CD4-positive, alpha-beta T cell treated with Interleukin-1 beta for 1 hour (primary cell): ENCODE measurements around the gene TNIP1.
A peak's percentile ranks its signal among the peaks of the same experiment; 100 is the strongest.

ENCODE experiments used
- DNase-seq, 2 donors: peaks; one replicate each; pipeline ENCODE4 v3.0.0-alpha.2; 2020 to 2022

The TNIP1 gene

DNA sequence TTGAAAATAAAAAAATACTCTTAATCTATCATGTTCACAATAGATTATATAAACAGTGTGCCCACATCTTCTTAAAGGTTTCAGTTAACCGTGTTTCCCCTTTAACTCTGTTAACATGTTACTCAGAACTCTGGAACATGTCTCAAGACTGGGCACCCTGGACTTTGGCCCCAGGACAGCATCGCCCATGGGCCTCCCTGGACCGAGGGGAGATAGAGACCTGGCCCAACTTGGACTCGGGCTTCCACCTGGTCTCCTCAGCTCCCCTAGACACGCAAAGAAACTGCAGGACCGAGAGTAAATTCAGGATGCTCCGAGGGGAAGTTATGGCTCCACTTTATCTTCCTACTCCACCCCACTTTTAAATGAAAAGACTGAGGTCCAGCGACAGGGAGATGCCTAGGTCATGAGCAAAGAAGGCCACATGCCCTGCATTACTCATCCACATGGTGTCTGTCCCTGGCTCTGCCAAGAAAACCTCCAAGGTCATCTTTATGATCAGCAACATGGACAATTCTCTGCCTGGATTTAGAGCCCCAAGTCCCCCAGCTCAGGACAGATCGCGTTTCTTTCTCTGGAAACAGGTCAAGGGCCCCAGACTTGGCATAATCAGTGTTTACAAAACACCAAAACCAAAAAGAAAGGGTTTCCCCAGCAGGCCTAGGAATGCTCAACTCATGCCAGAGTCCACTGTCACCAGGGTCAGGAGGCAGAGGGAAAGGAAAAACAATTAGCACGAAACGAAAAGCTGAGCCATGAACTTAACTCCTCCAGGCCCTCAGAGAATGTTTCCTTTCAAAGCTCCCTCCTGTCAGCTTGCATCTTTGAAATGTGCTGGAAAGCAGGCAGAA lies 43.0 kb downstream of the TNIP1 start:
- DNase-seq, result no peak

DNA sequence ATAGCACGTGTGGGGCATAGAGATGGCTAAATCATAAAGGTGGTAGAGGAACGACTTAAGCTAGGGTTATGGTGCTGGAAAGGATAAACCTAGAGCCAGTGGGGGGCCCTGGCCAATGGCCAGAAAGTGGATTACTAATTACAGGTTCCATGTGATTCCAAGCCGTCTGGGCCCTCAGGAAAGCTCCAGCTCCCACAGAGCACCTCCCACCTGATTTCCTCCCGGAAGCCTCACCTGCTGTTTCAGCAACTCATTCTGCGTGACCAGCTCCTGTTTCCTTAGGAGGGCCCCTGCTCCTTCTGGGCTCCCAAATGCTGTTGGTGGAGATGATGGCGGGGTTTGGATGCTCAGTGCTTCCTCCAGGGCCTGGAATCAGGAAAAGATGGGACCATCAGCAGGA lies 44.3 kb downstream of the TNIP1 start:
- DNase-seq, result no peak

DNA sequence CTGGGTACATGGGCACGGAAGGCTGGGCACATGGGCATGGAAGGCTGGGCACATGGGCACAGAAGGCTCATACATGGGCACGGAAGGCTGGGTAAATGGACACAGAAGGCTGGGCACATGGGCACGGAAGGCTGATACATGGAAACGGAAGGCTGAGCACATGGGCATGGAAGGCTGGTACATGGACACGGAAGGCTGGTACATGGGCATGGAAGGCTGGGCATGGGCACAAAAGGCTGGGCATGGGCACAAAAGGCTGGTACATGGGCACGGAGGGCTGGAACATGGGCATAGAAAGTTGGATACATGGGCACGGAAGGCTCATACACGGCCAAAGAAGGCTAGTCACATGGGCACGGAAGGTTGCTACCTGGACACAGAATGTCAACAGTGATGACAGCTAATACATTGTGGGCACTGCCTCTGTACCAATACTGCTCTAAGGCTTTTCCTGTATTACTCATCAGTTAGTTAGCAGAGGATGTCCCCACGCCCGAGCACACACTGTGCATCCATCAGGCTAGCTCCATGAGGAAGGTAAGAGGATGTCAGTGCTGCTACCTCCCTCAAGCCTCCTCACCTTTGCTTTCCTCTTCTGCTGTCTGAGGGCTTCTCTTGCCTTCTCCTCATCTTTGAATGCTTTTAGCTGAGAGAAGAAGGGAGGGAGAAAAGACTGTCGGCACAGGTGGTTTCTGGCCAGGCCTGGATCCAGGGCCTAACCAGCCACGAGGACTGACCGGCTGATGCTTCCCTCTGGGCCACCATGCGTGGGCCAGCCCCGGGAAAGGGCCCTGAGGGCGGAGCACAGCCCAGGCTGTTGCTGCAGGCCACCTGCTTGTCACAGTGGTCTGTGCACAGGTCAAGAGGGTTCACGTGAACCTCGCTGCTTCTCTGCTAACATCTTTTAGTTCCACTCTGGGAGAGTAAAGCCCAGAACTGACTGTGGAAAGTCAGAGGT lies 46.1 kb downstream of the TNIP1 start:
- DNase-seq, result no peak

DNA sequence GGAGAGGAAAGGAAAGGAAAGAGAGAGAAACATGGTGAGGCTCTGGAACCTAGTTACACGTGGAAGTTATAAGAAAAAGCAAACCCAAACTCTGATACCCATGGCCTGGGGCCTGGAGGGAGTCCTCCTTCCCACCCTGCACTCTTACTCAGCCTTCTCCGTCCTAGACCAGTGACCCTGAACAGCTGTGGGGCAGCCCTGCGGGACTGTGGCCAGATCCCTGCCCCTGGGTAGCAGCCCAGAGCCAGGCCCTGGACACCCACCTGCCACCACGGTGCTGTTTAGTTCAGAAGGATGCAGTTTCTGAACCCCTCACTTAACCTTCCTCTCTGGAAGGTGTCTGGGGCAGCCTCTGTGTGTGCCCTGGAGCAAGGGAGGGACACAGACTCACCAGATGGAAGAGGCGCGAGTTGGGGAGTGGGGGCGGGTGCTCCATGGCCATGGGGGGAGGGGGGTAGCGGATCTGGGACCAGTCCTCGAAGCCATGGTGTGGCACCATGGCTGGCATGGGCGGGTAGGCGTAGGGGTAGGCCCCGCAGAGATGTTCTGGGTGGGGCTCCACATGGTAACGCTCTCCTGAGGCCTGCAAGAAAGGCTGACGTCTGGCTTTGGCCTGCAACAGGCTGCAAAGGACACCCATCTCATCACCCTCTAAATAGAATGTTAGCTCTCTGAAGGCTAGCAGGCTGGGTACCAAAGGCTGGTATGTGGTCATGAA lies 47.5 kb downstream of the TNIP1 start:
- no peak for DNase-seq

DNA sequence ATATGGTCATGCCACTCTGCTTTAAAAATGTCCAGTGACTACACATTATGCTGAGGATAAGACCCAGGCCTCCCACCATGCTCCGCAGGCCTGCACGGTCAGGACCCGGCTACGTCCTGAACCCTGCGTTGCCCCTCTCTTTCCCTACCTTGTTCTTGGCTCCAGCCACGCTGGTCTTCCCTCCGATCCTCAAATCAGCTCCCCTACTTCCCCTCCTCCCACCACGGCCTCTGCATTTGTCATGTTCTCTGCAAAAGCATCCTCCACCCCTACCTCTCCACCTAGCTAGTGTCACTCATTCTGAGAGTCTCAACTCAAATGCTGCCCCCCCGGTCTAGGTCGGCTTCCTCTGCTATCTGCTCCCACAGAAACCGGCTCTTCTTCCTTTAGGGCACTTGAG lies 49.3 kb downstream of the TNIP1 start:
- DNase-seq, result no peak

DNA sequence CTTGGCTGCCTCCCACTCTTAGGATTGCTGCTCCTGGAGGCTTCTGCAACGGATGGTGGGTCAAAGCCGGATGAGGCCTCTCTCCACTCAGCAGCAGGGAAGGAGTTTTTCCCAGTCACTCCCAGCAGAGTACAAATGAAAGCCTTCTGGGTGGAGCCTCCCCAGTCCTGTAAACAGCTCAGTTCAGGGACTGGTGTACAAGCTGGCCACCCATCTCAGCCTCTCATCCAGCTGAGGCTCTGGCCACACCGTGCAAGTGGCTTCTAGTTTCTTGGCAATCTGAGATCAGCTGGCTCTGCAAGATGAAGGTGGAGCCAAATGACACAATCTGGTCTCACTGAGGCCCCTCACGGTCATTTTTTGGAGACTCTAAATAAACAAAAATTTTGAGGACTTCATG lies 50.5 kb downstream of the TNIP1 start:
- DNase-seq, result no peak

DNA sequence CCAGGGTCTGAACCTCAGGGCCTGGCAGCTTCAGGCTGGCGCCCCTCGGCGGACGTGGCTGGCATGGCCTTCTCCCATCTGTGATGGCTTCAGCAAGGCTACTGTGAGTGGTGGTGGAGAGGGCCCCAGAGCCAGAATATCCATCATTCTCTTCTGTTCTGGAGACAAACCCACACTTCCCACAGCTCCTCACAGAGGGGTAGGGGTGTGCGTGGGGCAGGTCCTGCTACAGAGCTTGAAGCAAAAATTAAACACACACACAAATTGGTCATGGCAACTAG lies 50.8 kb downstream of the TNIP1 start:
- no peak for DNase-seq

DNA sequence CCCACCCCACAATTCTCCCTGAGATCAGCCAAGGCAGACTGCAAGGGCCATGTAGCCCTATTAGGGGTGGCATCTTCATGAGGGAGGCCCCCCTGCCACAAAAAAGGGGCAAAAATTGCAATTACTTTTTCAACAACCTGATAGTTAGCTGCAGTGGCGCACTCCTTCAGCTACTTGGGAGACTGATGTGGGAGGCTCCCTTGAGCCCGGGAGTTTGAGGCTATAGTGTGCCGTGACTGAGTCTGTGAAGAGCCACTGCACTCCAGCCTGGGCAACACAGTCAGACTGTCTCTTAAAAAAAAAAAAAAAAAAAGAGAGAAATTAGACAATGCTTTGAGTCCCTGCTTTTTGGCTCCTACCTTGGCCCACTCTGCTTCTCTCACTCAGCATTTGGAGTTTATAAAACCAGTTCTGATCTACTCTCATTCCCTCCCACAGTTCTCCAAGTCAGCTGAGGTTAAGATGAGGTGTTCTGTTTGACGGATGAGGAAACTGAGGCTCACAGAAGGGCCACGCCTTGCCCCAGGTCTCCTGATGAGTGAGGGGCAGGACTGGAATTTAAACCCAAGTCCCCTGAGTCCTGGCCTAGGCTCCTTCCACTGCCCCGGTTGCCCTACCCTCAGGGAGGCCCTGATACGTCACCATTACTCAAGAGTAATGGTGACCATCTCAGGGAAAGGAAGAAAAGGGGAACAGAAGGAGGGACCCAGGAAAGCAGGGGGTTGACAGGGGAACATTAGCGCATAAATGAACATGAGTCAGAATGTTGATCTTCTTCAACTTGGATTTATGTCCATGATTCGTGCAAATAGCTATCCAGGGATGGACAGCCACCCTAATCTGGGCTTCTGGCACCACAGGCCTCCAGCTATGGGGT lies 51.4 kb downstream of the TNIP1 start:
- DNase-seq, result no peak

DNA sequence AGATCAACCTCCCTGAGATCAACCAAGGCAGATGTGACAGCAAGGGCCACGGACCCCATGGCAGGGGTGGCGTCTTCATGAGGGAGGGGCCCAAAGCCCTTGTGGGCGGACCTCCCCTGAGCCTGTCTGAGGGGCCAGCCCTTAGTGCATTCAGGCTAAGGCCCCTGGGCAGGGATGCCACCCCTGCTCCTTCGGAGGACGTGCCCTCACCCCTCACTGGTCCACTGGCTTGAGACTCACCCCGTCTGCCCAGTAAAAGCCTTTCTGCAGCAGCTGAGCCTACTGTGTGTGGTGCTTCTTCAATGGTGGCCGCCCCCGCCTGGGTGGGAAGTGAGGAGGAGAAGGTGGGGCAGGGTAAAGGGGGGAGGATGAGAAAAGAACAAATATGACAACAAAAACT lies 52.1 kb downstream of the TNIP1 start:
- no peak for DNase-seq

DNA sequence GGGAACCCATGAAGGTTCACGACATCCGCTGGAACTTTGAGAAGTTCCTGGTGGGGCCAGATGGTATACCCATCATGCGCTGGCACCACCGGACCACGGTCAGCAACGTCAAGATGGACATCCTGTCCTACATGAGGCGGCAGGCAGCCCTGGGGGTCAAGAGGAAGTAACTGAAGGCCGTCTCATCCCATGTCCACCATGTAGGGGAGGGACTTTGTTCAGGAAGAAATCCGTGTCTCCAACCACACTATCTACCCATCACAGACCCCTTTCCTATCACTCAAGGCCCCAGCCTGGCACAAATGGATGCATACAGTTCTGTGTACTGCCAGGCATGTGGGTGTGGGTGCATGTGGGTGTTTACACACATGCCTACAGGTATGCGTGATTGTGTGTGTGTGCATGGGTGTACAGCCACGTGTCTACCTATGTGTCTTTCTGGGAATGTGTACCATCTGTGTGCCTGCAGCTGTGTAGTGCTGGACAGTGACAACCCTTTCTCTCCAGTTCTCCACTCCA lies 52.8 kb downstream of the TNIP1 start:
- no peak for DNase-seq

DNA sequence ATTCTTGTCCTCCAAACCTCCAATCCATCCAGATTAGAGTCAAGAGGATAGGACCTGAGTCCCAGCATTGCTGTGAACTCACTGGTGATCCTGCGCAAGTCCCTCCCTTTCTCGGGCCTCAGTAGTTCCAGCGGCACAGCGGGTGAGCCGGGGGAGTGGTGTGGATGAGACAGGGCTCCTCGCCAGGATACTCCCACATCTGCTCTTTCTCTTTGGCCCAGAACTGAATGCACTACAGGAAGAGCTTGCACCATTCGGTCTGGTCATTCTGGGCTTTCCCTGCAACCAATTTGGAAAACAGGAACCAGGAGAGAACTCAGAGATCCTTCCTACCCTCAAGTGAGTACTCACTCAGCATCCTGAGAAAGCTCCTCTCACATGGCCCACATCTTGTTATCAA lies 54.2 kb downstream of the TNIP1 start:
- no peak for DNase-seq

DNA sequence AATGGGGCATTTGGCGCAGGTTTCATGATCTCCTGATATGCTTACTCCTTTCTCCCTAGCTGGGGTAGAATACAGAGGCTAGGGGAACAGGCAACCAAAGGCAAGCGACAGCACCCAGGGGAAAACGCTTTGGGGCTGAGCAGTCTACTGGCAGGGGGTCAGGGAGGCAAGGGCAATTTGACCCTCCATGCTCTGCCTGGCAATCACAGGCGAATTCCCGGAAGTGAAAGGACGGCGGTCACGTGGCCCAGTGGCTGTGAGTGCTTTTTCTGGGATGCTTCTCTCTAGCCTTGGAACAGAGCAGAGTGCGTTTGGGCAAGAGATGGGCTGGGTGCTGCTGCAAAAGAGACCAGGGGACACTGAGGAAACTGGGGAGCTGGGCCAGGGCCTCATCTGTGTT lies 54.7 kb downstream of the TNIP1 start:
- DNase-seq, result no peak

DNA sequence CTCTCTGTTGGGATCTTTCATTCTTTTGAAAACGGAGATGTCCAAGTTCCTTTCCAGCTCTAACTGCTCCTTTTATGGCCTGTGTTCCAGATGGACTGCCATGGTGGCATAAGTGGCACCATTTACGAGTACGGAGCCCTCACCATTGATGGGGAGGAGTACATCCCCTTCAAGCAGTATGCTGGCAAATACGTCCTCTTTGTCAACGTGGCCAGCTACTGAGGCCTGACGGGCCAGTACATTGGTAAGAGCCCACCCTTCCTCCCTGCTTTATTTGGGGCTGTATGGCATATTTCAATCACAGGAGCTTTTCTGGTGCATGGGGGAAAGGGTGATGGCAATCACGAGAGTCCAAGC lies 55.6 kb downstream of the TNIP1 start:
- DNase-seq, result no peak

DNA sequence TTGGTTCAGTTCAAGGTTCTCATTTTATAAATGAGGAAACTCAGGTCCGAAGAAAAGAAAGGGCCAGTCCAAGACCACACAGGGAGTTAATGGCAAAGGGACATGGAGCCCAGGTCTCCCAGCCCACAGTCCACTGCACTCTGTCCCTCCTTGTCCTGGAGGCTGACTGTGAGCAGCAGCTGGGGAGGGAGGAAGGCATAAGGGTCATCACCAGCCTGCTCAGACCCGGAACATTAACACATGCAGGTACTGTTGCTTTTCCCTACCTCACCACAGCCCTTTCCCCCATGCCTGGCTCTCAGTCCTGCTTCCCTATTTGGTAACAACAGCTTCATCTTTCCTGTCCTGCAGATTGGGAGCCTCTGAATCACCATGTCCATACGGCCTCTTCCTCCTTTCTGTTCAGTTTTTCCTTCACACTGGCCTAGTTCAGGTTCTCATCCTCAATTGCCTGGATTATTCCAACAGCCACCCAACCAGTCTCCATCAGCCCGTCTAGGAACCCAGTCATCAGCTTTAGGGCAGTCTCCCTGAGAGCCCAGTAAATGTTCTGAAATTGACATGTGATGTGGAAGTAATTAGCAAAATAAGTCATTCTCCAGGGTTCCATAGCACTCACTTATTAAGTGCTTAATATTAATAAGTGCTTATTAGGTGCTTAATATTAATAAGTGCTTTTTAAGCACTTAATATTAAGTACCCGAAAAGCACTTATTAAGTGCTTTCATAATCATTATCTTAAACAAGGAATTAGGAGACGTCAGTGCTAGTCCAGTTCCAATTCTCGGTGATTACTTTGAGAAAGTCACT lies 56.2 kb downstream of the TNIP1 start:
- no peak for DNase-seq

DNA sequence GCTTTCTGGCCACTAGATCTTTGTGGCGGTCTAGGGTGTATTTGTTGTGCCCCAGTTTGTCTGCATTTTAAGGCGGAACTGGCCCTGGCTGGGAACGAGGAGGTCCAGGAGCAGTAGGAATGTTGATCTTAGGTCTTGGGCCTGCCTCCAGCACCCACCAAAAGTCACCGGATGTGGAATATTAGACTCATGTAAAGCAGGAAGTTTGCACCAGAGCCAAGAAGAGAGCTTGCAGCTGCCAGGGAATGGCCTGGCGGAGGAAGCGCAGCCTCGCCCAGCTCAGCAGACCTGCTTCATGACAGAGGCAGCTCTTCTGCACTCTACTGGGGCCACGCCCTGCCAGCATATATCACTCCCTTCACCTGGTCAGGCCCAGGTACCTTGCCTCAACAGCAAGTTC lies 57.2 kb downstream of the TNIP1 start:
- DNase-seq, result no peak

DNA sequence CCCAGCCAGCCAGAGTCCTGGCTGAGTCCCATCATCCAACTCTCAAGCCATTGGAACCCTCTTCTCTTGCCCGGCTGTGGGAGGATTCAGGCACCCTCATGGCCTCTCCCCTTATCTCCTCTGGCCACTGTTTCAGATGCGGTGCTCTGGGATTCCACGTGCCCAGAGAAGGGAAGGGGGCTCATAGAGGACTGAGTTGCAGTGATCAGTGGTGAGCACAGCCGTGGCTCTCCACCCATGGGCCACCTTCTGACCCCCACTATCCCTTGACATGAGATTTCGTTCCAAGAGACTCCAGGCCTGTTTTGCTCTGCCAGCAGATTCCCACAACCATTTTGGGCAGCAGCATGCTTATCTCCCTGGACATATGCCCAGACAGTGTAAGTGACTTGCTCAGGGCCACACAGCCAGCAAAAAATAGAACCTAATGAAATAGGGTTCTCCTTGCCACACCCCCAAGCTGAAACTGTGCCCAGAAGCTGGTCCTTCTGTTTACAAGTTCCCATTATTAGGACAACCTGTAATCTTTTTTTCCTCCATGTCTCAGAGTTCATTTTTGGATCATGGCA lies 57.7 kb downstream of the TNIP1 start:
- DNase-seq, result no peak

DNA sequence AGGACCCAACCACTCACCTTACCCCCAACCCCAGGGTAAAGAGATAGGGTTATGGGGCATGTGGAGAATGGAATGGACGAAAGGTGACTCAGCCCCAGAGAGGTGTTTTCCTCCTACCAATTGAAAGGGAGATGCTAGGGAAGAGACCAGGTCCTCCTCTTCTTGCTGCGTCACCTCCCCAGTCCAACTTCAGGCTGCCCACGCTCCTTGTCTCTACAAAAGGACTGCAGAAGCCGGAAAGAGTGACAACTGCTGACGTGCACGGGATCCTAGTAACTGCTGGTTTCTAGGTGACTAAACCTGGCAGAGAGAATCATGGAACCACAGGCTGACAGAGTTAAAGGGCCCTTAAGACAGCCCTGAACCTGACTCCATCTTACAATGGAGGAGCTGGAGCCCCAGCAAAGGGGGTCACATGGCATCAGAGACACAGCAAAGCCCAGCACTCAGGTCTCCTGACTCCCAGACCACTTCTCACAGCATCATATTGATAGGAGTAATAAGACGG lies 58.3 kb downstream of the TNIP1 start:
- DNase-seq, result no peak

DNA sequence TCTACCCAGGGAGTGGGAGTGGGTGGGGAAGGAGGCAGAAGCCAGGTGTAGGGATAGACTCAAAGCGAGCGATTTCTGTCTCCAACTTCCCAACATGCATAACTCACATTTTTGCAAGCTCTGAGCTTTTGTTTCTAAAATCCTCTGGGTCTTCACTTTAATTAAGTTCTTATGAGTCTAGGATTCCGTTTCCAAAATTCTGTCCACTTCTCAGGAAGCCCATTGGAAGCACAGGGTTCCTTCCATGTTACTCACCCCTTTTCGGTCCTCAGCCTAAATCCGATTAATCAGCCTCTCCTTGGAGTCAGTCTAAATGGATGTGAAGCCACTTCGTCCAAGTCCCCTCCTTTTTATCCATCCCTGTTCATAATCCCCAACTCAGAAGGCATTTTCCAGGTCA lies 59.1 kb downstream of the TNIP1 start:
- DNase-seq, result no peak

DNA sequence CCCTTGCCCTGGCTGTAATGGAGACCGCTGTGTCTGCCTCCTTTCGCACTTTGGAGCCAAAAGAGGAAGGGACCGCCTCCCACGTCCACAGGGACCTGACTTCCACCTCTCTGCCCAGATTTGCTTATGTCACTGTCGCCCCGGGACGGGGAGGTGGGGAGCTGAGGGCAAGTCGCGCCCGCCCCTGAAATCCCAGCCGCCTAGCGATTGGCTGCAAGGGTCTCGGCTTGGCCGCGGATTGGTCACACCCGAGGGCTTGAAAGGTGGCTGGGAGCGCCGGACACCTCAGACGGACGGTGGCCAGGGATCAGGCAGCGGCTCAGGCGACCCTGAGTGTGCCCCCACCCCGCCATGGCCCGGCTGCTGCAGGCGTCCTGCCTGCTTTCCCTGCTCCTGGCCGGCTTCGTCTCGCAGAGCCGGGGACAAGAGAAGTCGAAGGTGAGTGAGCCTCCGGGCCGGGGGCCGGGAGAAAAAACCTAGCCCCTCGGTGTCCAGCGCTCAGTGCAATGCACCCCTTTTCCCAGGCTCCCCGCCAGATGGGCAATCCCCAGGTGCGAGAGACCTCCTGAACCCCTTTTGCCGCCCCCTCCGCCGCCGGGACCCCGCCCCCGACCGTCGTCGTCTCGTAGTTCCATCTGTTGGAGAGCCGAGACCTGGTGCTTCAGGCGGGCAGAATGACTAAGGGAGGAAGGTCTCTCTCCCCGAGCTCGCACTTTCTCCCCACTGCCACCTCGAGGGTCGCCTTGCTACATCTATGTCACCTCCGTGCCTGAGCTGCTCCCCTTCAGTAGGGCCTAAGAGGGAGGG lies 60.3 kb downstream of the TNIP1 start, which contains the start of gene GPX3:
TSS of gene GPX3 (plus strand) at position 288 of the 807 bp plus-strand sequence. CDS start at position 352, 64 bp downstream.
- peak; percentile 35 to 75 for DNase-seq

DNA sequence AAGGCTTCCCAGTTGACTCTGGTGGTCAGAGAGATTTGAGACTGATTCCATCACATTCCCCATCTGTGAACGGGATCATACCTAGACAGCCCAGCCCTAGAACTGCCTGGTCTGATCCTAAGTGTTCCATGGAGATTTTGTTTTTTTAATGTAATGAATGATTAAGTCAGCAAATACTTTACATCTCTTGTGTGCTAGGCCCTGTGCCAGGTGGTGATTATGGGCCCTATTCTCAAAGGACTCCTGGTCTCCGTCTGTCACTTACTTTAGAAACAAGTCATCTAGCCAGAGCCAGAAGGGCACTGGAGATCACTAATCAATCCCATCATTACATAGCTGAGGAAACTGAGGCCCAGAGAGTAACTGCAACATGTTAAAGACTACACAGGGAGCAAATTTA lies 61.5 kb downstream of the TNIP1 start:
- DNase-seq, result no peak
